DND-41 (cell line): Measurements from ENCODE around the gene RRP1.

Source experiments
- EZH2 ChIP-seq: IDR thresholded peaks from 3 replicates; pipeline ENCODE4 v1.6.1; 2012; ENCODE audit warnings: borderline replicate concordance, low read depth, mild to moderate bottlenecking, moderate library complexity, low read length, inconsistent platforms; ENCODE audit not compliant: severe bottlenecking
- TF ChIP-seq, protein P1 (sequence below): IDR thresholded peaks from 2 replicates; pipeline ENCODE4 v1.5.1; 2012; ENCODE audit warnings: borderline replicate concordance, low read length, moderate library complexity, mild to moderate bottlenecking; ENCODE audit not compliant: poor library complexity, severe bottlenecking; ENCODE audit errors: extremely low read depth

DNA sequence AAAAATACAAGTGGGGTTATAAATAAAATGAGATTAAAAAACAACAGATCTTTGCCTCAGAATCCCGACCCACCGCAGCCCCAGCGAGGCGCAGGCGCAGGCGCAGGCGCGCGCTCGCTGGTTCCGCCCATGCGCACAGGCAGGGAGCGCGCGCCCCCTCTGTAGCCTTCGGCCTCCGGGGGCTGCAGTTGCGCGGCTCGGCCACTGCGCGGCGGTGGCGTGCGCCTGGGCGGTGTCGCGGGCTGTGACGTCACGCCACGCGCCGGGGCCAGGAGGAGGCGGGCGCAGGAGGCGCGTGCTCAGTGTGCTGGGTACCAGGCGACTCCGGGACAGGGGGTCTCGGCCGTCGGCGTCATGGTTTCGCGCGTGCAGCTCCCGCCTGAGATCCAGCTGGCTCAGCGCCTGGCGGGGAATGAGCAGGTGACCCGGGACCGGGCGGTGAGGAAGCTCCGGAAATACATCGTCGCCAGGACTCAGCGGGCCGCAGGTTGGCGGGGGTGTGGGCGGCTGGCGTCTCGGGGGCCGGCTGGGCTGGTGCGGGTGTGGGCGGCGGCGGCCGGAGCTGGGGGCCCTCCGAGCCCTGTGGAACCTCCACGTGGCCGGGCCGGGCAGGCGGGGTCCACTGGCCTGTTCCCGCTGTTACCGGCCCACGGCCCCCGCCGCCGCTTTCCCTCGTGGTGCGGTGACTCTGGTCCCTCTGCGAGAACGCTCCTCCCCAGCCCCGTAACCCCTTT is at the start of gene RRP1:
- TF ChIP-seq, protein P1, sequence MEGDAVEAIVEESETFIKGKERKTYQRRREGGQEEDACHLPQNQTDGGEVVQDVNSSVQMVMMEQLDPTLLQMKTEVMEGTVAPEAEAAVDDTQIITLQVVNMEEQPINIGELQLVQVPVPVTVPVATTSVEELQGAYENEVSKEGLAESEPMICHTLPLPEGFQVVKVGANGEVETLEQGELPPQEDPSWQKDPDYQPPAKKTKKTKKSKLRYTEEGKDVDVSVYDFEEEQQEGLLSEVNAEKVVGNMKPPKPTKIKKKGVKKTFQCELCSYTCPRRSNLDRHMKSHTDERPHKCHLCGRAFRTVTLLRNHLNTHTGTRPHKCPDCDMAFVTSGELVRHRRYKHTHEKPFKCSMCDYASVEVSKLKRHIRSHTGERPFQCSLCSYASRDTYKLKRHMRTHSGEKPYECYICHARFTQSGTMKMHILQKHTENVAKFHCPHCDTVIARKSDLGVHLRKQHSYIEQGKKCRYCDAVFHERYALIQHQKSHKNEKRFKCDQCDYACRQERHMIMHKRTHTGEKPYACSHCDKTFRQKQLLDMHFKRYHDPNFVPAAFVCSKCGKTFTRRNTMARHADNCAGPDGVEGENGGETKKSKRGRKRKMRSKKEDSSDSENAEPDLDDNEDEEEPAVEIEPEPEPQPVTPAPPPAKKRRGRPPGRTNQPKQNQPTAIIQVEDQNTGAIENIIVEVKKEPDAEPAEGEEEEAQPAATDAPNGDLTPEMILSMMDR, result peak; percentile 98
- no peak for TF ChIP-seq EZH2
